Measurements from ENCODE around the gene CLCN5.

DNA sequence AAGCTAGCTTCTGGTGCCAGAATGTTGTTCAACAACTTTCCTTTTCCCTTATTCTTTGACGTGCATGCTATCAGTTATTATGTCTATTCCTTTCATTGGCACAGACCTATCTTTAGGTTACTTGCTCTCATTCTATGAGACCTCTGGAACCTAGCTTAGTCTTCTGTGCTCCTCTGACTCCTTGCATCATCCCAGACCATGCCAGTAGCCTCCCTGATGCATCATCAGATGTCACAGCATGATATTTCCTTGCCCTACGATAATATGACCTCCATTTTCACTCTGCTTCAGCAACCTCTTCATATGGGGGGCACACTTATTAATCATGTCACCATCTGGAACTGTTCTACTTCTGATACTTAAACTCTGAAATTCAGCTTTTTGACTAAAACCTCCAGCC lies 37.2 kb downstream of the CLCN5 start:
- TF ChIP-seq, protein P1, sequence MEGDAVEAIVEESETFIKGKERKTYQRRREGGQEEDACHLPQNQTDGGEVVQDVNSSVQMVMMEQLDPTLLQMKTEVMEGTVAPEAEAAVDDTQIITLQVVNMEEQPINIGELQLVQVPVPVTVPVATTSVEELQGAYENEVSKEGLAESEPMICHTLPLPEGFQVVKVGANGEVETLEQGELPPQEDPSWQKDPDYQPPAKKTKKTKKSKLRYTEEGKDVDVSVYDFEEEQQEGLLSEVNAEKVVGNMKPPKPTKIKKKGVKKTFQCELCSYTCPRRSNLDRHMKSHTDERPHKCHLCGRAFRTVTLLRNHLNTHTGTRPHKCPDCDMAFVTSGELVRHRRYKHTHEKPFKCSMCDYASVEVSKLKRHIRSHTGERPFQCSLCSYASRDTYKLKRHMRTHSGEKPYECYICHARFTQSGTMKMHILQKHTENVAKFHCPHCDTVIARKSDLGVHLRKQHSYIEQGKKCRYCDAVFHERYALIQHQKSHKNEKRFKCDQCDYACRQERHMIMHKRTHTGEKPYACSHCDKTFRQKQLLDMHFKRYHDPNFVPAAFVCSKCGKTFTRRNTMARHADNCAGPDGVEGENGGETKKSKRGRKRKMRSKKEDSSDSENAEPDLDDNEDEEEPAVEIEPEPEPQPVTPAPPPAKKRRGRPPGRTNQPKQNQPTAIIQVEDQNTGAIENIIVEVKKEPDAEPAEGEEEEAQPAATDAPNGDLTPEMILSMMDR (IDR thresholded peaks at IDR 0.05): no peak
- TF ChIP-seq POLR2A (IDR thresholded peaks at IDR 0.05): no peak
